Calu3 (cell line): ENCODE measurements around the gene SCAPER. TPM values are rescaled to one million over a fixed set of nuclear protein-coding genes. Genes with fewer than 3 reads are reported as not detected.

Experiments
- BruUV-seq: library from RNA; stranded (reverse); fragments of 400-500 nt; replicated peaks from 2 replicates; lab custom pipeline; 2021; lab: Mats Ljungman, UMichigan
- CTCF ChIA-PET: fragments of 300-600 bp; sonication (Branson Sonifier 250); formaldehyde crosslinking; loops from one replicate; lab custom pipeline; 2022; ENCODE audit warnings: antibody characterized with exemption; lab: Charles Lee
- DNase-seq: peaks from one replicate; pipeline ENCODE4 v3.0.0; 2022
- H3K27ac Mint-ChIP-seq: one replicate; pipeline ENCODE4 v1.8.0; 2022; ENCODE audit warnings: mixed read lengths; ENCODE audit not compliant: unreplicated experiment
- H3K27me3 Mint-ChIP-seq: one replicate; pipeline ENCODE4 v1.8.0; 2022; ENCODE audit warnings: mixed read lengths; ENCODE audit not compliant: unreplicated experiment
- H3K36me3 Mint-ChIP-seq: one replicate; pipeline ENCODE4 v1.8.0; 2022; ENCODE audit warnings: mild to moderate bottlenecking, moderate library complexity, mixed read lengths; ENCODE audit not compliant: insufficient read depth, unreplicated experiment
- H3K4me1 Mint-ChIP-seq: one replicate; pipeline ENCODE4 v1.8.0; 2022; ENCODE audit warnings: mild to moderate bottlenecking, low read depth, mixed read lengths; ENCODE audit not compliant: unreplicated experiment
- H3K4me3 Mint-ChIP-seq: one replicate; pipeline ENCODE4 v1.8.0; 2022; ENCODE audit warnings: mild to moderate bottlenecking, low read depth, moderate library complexity, mixed read lengths; ENCODE audit not compliant: unreplicated experiment
- H3K9me3 Mint-ChIP-seq: one replicate; pipeline ENCODE4 v1.8.0; 2022; ENCODE audit warnings: low read depth, mixed read lengths; ENCODE audit not compliant: unreplicated experiment
- CTCF ChIP-seq: fragments of 200-600 bp; IDR thresholded peaks from one replicate; pipeline ENCODE4 v1.8.0; 2022; ENCODE audit warnings: antibody characterized with exemption; ENCODE audit not compliant: unreplicated experiment
- intact Hi-C: fragments of 100-400 bp; cut with micrococcal nuclease; formaldehyde crosslinking; loops from one replicate; pipeline ENCODE4 v1.10.0; 2022; ENCODE audit not compliant: unreplicated experiment
- total RNA-seq: library from RNA; stranded (reverse); gene quantifications from 2 replicates; pipeline ENCODE4 v1.2.3, GENCODE V29; 2022

SCAPER gene
- total RNA-seq, 1 experiment from 2014 or later, result 34.8 TPM

GRCh38 chr15:76429661-76430060 is 475.5 kb downstream of the SCAPER start:
- no TSS peak for BruUV-seq
- no peaks in the 10 kb centered on the region for H3K36me3 Mint-ChIP-seq
- no peak for TF ChIP-seq CTCF
- no peak overlapping the region for H3K4me3 Mint-ChIP-seq
- peaks cover 4% of the 10 kb centered on the region for H3K9me3 Mint-ChIP-seq
- H3K4me1 Mint-ChIP-seq, result peaks cover 8% of the 10 kb centered on the region
- intact Hi-C loops, result no loop called here
- H3K27ac Mint-ChIP-seq, result no peak overlapping the region
- no peak for DNase-seq
- H3K27me3 Mint-ChIP-seq, result no peaks in the 10 kb centered on the region
- CTCF ChIA-PET, result no interaction called here

- DNase-seq, result no peak
- intact Hi-C loops, result no loop called here
- CTCF ChIA-PET, result no interaction called here
- no peaks in the 10 kb centered on the region for H3K36me3 Mint-ChIP-seq
- H3K9me3 Mint-ChIP-seq, result peaks cover 10% of the 10 kb centered on the region
- no peaks in the 10 kb centered on the region for H3K4me1 Mint-ChIP-seq
- H3K4me3 Mint-ChIP-seq, result no peak overlapping the region
- no TSS peak for BruUV-seq
- H3K27ac Mint-ChIP-seq, result no peak overlapping the region
- no peak for TF ChIP-seq CTCF
- no peaks in the 10 kb centered on the region for H3K27me3 Mint-ChIP-seq
Measured at GRCh38 chr15:76426941-76427340, 478.2 kb downstream of the SCAPER start.

- TF ChIP-seq CTCF, result no peak
- CTCF ChIA-PET, result interaction anchor here (0.6 kb wide), 1 partner anchor 454 kb away, joined by 5 read pairs; no protein-coding TSS in a partner anchor
- no peaks in the 10 kb centered on the region for H3K4me1 Mint-ChIP-seq
- no peaks in the 10 kb centered on the region for H3K27me3 Mint-ChIP-seq
- H3K9me3 Mint-ChIP-seq, result peaks cover 4% of the 10 kb centered on the region
- BruUV-seq, result no TSS peak
- no peaks in the 10 kb centered on the region for H3K36me3 Mint-ChIP-seq
- intact Hi-C loops, result no loop called here
- no peak overlapping the region for H3K4me3 Mint-ChIP-seq
- DNase-seq, result no peak
- H3K27ac Mint-ChIP-seq, result no peak overlapping the region
Measured at GRCh38 chr15:76418352-76419140, 486.6 kb downstream of the SCAPER start.

- no peaks in the 10 kb centered on the region for H3K9me3 Mint-ChIP-seq
- CTCF ChIA-PET, result no interaction called here
- no peaks in the 10 kb centered on the region for H3K27me3 Mint-ChIP-seq
- H3K27ac Mint-ChIP-seq, result no peak overlapping the region
- intact Hi-C loops, result no loop called here
- no peaks in the 10 kb centered on the region for H3K36me3 Mint-ChIP-seq
- no TSS peak for BruUV-seq
- no peak overlapping the region for H3K4me3 Mint-ChIP-seq
- H3K4me1 Mint-ChIP-seq, result no peaks in the 10 kb centered on the region
- DNase-seq, result no peak
- TF ChIP-seq CTCF, result no peak
Measured at GRCh38 chr15:76401285-76401684, 503.9 kb downstream of the SCAPER start.
